Neural progenitor cell (in vitro differentiated cells): ENCODE results near the gene PDGFC. TPM values are rescaled to one million over a fixed set of nuclear protein-coding genes. Genes with fewer than 3 reads are reported as not detected.

ENCODE experiments used
- DNase-seq: peaks from one replicate; pipeline ENCODE4 v3.0.0-alpha.2; 2016; ENCODE audit warnings: low spot score
- H2AFZ ChIP-seq: fragments of 200-600 bp; sonication (generic); replicated peaks from 2 replicates; pipeline ENCODE4 v1.6.1; 2016; ENCODE audit warnings: antibody characterized with exemption
- H3F3A ChIP-seq: fragments of 200-600 bp; sonication (generic); 2 replicates; pipeline ENCODE4 v1.6.1; 2016; ENCODE audit warnings: antibody characterized with exemption, low read depth
- H3K27ac ChIP-seq: fragments of 200-600 bp; sonication (generic); 2 replicates; pipeline ENCODE4 v1.5.1; 2016; ENCODE audit warnings: mild to moderate bottlenecking
- H3K27me3 ChIP-seq: fragments of 200-600 bp; sonication (generic); 2 replicates; pipeline ENCODE4 v1.6.1; 2016; ENCODE audit warnings: mild to moderate bottlenecking, moderate library complexity
- H3K36me3 ChIP-seq: fragments of 200-600 bp; sonication (generic); 2 replicates; pipeline ENCODE4 v1.5.1; 2016
- H3K4me1 ChIP-seq: fragments of 200-600 bp; sonication (generic); 2 replicates; pipeline ENCODE4 v1.6.1; 2016; ENCODE audit warnings: mixed run types
- H3K4me2 ChIP-seq: fragments of 200-600 bp; sonication (generic); 2 replicates; pipeline ENCODE4 v1.6.1; 2016
- H3K4me3 ChIP-seq: fragments of 200-600 bp; sonication (generic); 2 replicates; pipeline ENCODE4 v1.5.1; 2016
- H3K79me2 ChIP-seq: fragments of 200-600 bp; sonication (generic); 2 replicates; pipeline ENCODE4 v1.6.1; 2016; ENCODE audit warnings: low read depth
- H3K9ac ChIP-seq: fragments of 200-600 bp; sonication (generic); 2 replicates; pipeline ENCODE4 v1.6.1; 2016
- H3K9me3 ChIP-seq: fragments of 200-600 bp; sonication (generic); 2 replicates; pipeline ENCODE4 v1.5.1; 2016; ENCODE audit warnings: low read depth
- H4K20me1 ChIP-seq: fragments of 200-600 bp; sonication (generic); 2 replicates; pipeline ENCODE4 v1.6.1; 2016; ENCODE audit warnings: low read depth
- H3K27ac Mint-ChIP-seq: 3 replicates; pipeline ENCODE4 v1.8.0; 2021; ENCODE audit warnings: mixed read lengths
- H3K27me3 Mint-ChIP-seq: 2 replicates; pipeline ENCODE4 v1.8.0; 2022; ENCODE audit warnings: low read depth, mild to moderate bottlenecking, inconsistent platforms, moderate library complexity, mixed read lengths; ENCODE audit not compliant: insufficient read depth
- H3K36me3 Mint-ChIP-seq: 3 replicates; pipeline ENCODE4 v1.8.0; 2021; ENCODE audit warnings: mixed read lengths
- H3K4me1 Mint-ChIP-seq: 3 replicates; pipeline ENCODE4 v1.8.0; 2021; ENCODE audit warnings: mixed read lengths
- H3K4me3 Mint-ChIP-seq: 3 replicates; pipeline ENCODE4 v1.8.0; 2021; ENCODE audit warnings: mild to moderate bottlenecking, moderate library complexity, mixed read lengths
- H3K9me3 Mint-ChIP-seq: 3 replicates; pipeline ENCODE4 v1.8.0; 2020; ENCODE audit warnings: mixed read lengths
- EZH2 ChIP-seq: fragments of 200-600 bp; sonication (generic); IDR thresholded peaks from 2 replicates; pipeline ENCODE4 v1.6.1; 2017; ENCODE audit warnings: antibody characterized with exemption, mild to moderate bottlenecking, moderate library complexity
- EZH2phosphoT487 ChIP-seq: fragments of 200-600 bp; sonication (generic); IDR thresholded peaks from 2 replicates; pipeline ENCODE4 v1.6.1; 2017; ENCODE audit warnings: antibody characterized with exemption
- total RNA-seq: library from RNA; depleted of rRNA; stranded (reverse); fragments of >200 nt; gene quantifications from 2 replicates; pipeline ENCODE4 v1.2.3, GENCODE V29; 2015; ENCODE audit warnings: low replicate concordance
- TF ChIP-seq, protein P1 (sequence below): fragments of 200-600 bp; sonication (generic); IDR thresholded peaks from 2 replicates; pipeline ENCODE4 v1.5.1; 2017; ENCODE audit warnings: antibody characterized with exemption, mild to moderate bottlenecking

Gene PDGFC
- total RNA-seq, 1 donor from 2014 or later, result 4.7 TPM

DNA sequence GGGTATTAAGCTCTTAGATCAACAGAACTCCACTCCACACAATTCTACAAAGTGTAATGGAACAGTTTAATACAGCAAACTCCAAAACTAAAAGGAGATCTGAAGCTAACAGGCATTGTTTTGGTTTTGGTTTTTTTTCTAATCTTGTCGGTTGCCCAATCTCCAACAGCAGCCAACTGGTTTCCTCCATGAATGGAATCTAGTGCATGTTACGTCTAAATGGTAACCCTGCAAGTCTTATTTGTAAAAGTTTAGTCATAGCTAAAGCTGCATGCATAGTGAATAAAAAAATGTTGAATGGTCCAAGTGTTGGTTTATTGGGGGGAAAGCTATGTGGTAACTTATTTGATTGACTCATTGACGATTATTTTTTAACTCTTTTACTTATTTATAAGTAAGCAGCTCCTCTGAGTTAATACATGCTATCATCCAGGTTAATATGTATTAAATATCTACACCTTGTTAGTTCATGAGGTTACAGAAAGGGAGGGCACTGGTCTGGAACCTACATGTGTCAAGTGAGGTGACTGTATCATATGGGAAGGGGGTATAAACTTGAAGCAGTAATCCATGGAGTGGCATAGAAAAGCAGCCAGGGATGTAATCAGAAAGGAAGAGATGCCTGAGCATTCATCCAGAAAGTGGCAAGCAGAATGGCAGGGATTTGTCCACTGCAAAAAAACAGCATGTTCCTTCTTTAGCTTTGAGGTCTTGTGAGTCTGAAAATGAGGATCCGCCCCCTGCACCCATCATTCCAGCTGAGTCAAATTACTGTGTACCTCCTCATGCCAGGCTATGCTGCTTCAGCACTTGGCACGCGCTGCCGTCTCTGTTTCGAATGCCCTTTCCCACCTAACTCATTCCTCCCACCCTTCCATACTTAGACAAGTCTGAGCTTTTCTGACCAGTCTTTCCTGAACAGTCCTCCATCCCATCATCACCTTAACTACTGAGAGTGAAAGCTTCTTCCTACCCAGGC is 81.7 kb downstream of the PDGFC start:
- Mint-ChIP-seq H3K4me1 (peaks cover 15% of the 10 kb centered on the region), H3K27me3 (no peaks in the 10 kb centered on the region), H3K9me3 (peaks cover 3% of the 10 kb centered on the region), H3K4me3 (no peak overlapping the region), H3K36me3 (peaks cover 4% of the 10 kb centered on the region), H3K27ac (no peak overlapping the region)
- no peak overlapping the region for H2AFZ ChIP-seq
- no peaks in the 10 kb centered on the region for H3K79me2 ChIP-seq
- H3K27me3 ChIP-seq, result no peaks in the 10 kb centered on the region
- H3K4me2 ChIP-seq, result no peak overlapping the region
- H3K4me3 ChIP-seq, result no peak overlapping the region
- TF ChIP-seq, protein P1, sequence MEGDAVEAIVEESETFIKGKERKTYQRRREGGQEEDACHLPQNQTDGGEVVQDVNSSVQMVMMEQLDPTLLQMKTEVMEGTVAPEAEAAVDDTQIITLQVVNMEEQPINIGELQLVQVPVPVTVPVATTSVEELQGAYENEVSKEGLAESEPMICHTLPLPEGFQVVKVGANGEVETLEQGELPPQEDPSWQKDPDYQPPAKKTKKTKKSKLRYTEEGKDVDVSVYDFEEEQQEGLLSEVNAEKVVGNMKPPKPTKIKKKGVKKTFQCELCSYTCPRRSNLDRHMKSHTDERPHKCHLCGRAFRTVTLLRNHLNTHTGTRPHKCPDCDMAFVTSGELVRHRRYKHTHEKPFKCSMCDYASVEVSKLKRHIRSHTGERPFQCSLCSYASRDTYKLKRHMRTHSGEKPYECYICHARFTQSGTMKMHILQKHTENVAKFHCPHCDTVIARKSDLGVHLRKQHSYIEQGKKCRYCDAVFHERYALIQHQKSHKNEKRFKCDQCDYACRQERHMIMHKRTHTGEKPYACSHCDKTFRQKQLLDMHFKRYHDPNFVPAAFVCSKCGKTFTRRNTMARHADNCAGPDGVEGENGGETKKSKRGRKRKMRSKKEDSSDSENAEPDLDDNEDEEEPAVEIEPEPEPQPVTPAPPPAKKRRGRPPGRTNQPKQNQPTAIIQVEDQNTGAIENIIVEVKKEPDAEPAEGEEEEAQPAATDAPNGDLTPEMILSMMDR, result no peak
- TF ChIP-seq EZH2 (no peak), EZH2phosphoT487 (no peak)
- DNase-seq, result no peak
- no peaks in the 10 kb centered on the region for H3F3A ChIP-seq
- no peaks in the 10 kb centered on the region for H4K20me1 ChIP-seq
- H3K9me3 ChIP-seq, result no peaks in the 10 kb centered on the region
- no peaks in the 10 kb centered on the region for H3K36me3 ChIP-seq
- no peak overlapping the region for H3K9ac ChIP-seq
- H3K4me1 ChIP-seq, result no peaks in the 10 kb centered on the region
- H3K27ac ChIP-seq, result no peak overlapping the region

DNA sequence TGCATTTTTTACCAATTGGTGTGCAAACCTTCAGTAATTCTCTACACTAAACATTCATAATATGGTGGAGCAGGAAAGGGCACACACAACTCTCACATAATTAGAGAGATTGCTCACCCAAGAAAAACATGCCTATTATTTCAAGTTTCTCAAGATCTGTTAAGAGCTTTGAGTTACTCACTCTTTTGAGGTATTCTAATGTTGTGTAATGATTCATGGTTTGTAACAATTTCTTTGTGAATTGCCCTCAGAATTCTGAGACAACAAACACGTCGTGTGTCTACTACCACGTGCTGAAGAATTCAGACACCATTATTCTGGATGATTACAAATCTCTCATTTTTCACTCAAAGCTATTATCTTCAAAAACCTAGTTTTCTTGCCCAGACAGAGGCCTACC is 82.8 kb downstream of the PDGFC start:
- no peaks in the 10 kb centered on the region for H4K20me1 ChIP-seq
- no peaks in the 10 kb centered on the region for H3K36me3 ChIP-seq
- no peaks in the 10 kb centered on the region for H3K79me2 ChIP-seq
- Mint-ChIP-seq H3K27ac (no peak overlapping the region), H3K36me3 (peaks cover 6% of the 10 kb centered on the region), H3K4me3 (no peak overlapping the region), H3K9me3 (peaks cover 3% of the 10 kb centered on the region), H3K27me3 (no peaks in the 10 kb centered on the region), H3K4me1 (peaks cover 10% of the 10 kb centered on the region)
- no peak overlapping the region for H2AFZ ChIP-seq
- H3K9ac ChIP-seq, result no peak overlapping the region
- no peaks in the 10 kb centered on the region for H3K27me3 ChIP-seq
- DNase-seq, result no peak
- no peak overlapping the region for H3K4me2 ChIP-seq
- H3K4me3 ChIP-seq, result no peak overlapping the region
- no peaks in the 10 kb centered on the region for H3F3A ChIP-seq
- H3K27ac ChIP-seq, result no peak overlapping the region
- no peaks in the 10 kb centered on the region for H3K4me1 ChIP-seq
- H3K9me3 ChIP-seq, result no peaks in the 10 kb centered on the region
- TF ChIP-seq EZH2phosphoT487 (no peak), EZH2 (no peak)
- TF ChIP-seq, protein P1, result no peak

DNA sequence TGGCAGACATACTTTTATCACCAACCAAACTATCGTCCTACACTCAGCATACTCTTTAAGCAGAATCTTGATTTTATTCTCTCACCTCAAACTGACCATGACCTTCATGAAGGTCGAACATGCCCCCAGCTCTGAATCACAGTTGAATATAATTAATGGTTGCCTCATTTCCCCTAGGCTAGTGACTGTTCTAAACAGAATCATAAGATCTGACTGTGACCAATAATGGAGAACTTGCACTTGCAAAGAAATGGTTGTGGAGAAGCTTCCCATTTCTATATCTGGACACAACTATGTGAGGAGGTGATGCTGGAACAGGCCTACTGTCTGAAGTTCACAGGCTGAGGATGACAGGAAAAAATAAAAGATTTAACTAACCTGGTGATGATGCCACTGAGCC is 85.1 kb downstream of the PDGFC start:
- Mint-ChIP-seq H3K4me3 (no peak overlapping the region), H3K27ac (no peak overlapping the region), H3K36me3 (peaks cover 9% of the 10 kb centered on the region), H3K27me3 (no peaks in the 10 kb centered on the region), H3K4me1 (peaks cover 10% of the 10 kb centered on the region), H3K9me3 (peaks cover 8% of the 10 kb centered on the region)
- no peak for DNase-seq
- no peak overlapping the region for H2AFZ ChIP-seq
- no peaks in the 10 kb centered on the region for H3F3A ChIP-seq
- H3K27me3 ChIP-seq, result no peaks in the 10 kb centered on the region
- H3K4me2 ChIP-seq, result no peak overlapping the region
- H3K79me2 ChIP-seq, result no peaks in the 10 kb centered on the region
- H3K9ac ChIP-seq, result no peak overlapping the region
- H3K36me3 ChIP-seq, result no peaks in the 10 kb centered on the region
- no peaks in the 10 kb centered on the region for H3K4me1 ChIP-seq
- no peaks in the 10 kb centered on the region for H4K20me1 ChIP-seq
- no peak overlapping the region for H3K27ac ChIP-seq
- H3K9me3 ChIP-seq, result no peaks in the 10 kb centered on the region
- TF ChIP-seq EZH2phosphoT487 (no peak), EZH2 (no peak)
- TF ChIP-seq, protein P1, result no peak
- no peak overlapping the region for H3K4me3 ChIP-seq
